ENCODE measurements around the gene PHIP.

DNA sequence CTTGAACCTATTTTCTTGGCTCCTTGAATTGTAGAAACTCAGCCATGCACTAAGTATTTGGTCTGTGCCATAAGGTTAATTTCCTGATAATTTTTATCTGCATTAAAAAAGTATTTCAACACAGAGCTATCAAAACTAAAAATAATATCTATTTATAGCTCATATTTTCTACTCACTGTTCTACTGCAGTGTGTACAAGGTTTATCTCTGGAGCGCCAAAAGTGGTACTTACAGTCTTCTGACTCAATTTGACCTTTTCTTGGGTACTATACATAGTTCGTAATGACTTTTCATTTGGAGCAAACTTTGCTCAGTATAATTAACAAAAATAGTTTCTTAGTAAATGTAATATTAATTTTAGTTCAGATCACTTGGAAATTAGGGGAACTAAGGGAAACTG, 141.5 kb downstream of the PHIP start:
- TF ChIP-seq, protein P1, sequence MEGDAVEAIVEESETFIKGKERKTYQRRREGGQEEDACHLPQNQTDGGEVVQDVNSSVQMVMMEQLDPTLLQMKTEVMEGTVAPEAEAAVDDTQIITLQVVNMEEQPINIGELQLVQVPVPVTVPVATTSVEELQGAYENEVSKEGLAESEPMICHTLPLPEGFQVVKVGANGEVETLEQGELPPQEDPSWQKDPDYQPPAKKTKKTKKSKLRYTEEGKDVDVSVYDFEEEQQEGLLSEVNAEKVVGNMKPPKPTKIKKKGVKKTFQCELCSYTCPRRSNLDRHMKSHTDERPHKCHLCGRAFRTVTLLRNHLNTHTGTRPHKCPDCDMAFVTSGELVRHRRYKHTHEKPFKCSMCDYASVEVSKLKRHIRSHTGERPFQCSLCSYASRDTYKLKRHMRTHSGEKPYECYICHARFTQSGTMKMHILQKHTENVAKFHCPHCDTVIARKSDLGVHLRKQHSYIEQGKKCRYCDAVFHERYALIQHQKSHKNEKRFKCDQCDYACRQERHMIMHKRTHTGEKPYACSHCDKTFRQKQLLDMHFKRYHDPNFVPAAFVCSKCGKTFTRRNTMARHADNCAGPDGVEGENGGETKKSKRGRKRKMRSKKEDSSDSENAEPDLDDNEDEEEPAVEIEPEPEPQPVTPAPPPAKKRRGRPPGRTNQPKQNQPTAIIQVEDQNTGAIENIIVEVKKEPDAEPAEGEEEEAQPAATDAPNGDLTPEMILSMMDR (conservative IDR thresholded peaks at IDR 0.05; ENCODE audit: low read depth, low read length) = no peak
- no peak for TF ChIP-seq EZH2 (IDR thresholded peaks at IDR 0.05; ENCODE audit: low read length, unreplicated experiment)

Measured in PC-3 (cell line).